Skeletal muscle tissue (tissue), 4 donors: ENCODE measurements around the gene CNPY2. TPM values are rescaled to one million over a fixed set of nuclear protein-coding genes. Genes with fewer than 3 reads are reported as not detected.
"Not testable (repeated sequence)": the region's sequence is repeated elsewhere in the genome, so short reads cannot be mapped to it uniquely, and the experiment has no call there.

Experiments used
- H3K27ac ChIP-seq: one replicate; pipeline ENCODE4 v1.7.0; 2013; ENCODE audit warnings: mild to moderate bottlenecking, low read depth, low read length, inconsistent platforms
- H3K27me3 ChIP-seq, 3 donors: one replicate each; pipeline ENCODE4 v1.7.0; 2013; ENCODE audit warnings: low read length in 3 of 3; ENCODE audit not compliant: control insufficient read depth in 3 of 3, insufficient read depth in 3 of 3
- H3K36me3 ChIP-seq, 3 donors: one replicate each; pipeline ENCODE4 v1.7.0; 2013; ENCODE audit warnings: low read length in 3 of 3; ENCODE audit not compliant: control insufficient read depth in 3 of 3, insufficient read depth in 3 of 3
- H3K4me1 ChIP-seq, 3 donors: one replicate each; pipeline ENCODE4 v1.7.0; 2013; ENCODE audit warnings: low read length in 3 of 3, mild to moderate bottlenecking in 3 of 3; ENCODE audit not compliant: control insufficient read depth in 3 of 3, insufficient read depth in 3 of 3
- H3K4me3 ChIP-seq, 3 donors: one replicate each; pipeline ENCODE4 v1.7.0; 2013; ENCODE audit warnings: low read length in 3 of 3
- H3K9ac ChIP-seq, 3 donors: one replicate each; pipeline ENCODE4 v1.7.0; 2013; ENCODE audit warnings: low read length in 3 of 3, mild to moderate bottlenecking in 3 of 3, moderate library complexity in 2 of 3, low read depth in 1 of 3
- H3K9me3 ChIP-seq, 3 donors: one replicate each; pipeline ENCODE4 v1.7.0; 2013; ENCODE audit warnings: low read length in 3 of 3; ENCODE audit not compliant: control insufficient read depth in 3 of 3
- total RNA-seq: library from RNA; depleted of rRNA; stranded (reverse); fragments of >200 nt; gene quantifications from one replicate; pipeline ENCODE4 v1.2.3, GENCODE V29; 2014
- donor health status: Osteomylitis.

CNPY2 gene
- total RNA-seq, 1 donor from 2014 or later: 25.1 TPM

DNA sequence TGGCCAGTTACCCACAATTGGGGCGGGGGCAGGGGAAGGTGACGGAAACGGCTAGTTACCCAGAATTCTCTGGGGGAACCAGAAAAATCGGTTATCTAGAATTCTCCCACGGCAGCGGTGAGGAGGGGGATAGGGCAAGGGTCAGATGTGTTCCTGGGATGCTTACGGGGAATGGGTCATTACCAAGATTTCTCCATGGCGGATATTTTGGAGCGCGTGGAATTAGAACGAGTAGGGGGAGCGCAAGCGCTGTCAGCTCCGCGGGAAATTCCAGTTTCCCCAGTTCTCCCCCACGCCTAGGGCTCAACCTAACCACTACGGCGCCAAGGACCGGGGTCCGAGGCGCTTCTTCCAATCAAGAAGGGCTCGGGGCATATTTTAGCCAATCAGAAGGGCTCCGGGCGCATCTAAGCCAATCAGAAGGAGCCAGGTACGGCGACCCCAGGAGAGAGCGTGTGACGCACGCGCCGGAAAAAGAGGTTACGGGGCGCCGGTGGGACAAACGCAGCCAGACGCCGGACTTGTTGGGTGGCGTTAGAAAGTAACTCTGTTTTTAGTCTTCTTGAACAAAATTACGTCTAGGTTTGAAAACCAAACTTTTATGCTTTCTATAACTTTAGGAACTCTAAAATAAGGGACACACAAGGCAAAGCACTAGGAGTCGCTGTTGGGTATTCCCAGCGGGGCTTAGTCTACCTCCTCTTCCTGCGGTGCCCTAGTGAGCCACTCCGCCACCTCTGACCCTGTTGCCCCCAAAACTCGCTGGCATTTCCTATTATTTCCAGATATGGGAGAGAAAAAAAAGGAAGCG lies 18.1 kb upstream of the CNPY2 start, which contains the start of gene PAN2:
TSS of gene PAN2 (minus strand) at position 322 of the 811 bp plus-strand sequence. CDS start 906 bp downstream, outside the sequence.
- Histone ChIP-seq H3K4me3 (peak within 1 kb of the TSS; percentile 83 to 92 (median 87)), H3K27me3 (no peaks in the 10 kb centered on the region), H3K36me3 (peaks cover 0 to 5% (median 0%) of the 10 kb centered on the region in 3 donors), H3K4me1 (peaks cover 15 to 19% (median 16%) of the 10 kb centered on the region in 3 donors), H3K9me3 (no peaks in the 10 kb centered on the region), H3K27ac (peak within 1 kb of the TSS; percentile 94), H3K9ac (peak within 1 kb of the TSS; percentile 85 to 96 (median 93))

GRCh38 chr12:56333197-56333678 lies 17.4 kb upstream of the CNPY2 start:
- Histone ChIP-seq H3K9me3 (no peaks in the 10 kb centered on the region), H3K4me3 (peak overlapping the region; percentile 83 to 92 (median 87)), H3K27ac (peak overlapping the region; percentile 94), H3K4me1 (peaks cover 15 to 19% (median 16%) of the 10 kb centered on the region in 3 donors), H3K9ac (peak overlapping the region; percentile 85 to 96 (median 93)), H3K27me3 (no peaks in the 10 kb centered on the region), H3K36me3 (peaks cover 2 to 6% (median 5%) of the 10 kb centered on the region in 3 donors)

DNA sequence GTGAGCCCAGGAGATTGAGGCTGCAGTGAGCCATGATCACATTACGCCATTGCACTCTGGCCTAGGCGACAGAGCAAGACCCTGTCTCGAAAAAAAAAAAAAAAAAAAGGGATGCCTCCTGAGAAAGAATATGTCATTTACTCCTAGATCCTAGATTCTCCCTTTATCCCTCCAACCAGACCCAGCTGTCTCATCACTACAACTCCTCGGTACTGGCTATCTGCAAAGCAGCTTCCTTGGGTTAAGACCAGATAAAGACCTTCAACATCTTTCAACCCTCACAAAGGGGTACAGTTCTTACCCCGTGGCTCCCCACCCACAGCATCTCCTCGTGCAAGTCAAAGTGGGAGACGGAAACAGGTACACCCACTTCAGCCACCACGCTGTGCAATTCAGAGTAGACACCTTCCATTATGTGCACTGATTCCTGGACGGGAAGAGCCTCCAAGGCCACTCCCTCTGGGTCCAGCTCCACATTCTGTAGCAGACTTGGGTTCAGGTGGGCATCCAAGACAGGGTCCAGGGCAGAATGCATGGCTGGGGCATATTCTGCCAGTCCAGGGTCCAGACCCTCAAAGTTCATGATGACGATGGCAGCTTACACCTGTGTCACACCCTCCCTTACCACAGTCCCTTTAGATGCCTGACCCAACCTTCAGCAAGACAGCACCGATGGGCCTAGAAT lies 16.9 kb upstream of the CNPY2 start:
- no peaks in the 10 kb centered on the region for H3K27me3 ChIP-seq
- peak overlapping the region; percentile 94 for H3K27ac ChIP-seq
- peak overlapping the region; percentile 83 to 92 (median 87) for H3K4me3 ChIP-seq
- H3K9me3 ChIP-seq: no peaks in the 10 kb centered on the region
- H3K36me3 ChIP-seq: peaks cover 8 to 11% (median 9%) of the 10 kb centered on the region in 3 donors
- peak overlapping the region in 2 of 3 donors; percentile 85 to 93 for H3K9ac ChIP-seq
- peaks cover 15 to 19% (median 16%) of the 10 kb centered on the region in 3 donors for H3K4me1 ChIP-seq

DNA sequence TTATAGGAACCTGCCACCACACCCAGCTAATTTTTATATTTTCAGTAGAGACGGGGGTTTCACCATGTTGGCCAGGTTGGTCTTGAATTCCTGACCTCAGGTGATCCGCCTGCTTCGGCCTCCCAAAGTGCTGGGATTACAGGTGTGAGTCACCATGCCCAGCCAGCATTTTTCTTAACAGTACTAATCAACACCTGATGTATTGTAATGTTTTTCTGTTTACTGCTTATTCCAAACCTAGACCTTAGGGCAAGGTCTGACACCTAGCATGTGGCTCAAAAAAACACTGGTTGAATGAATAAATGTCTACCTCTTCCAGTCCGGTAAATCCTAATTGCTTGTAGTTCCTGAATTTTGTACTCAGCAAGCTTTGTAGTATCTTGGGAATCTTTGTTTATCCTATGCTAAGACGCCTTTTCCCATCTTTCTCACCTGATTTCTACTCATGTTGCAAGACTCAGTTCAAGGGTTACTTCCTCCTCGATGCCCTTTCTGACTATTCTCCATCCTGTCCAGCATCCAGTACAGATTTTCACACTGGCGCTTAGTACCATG lies 15.2 kb upstream of the CNPY2 start:
- Histone ChIP-seq H3K4me3 (no peak overlapping the region), H3K9me3 (no peaks in the 10 kb centered on the region), H3K27me3 (no peaks in the 10 kb centered on the region), H3K27ac (no peak overlapping the region), H3K9ac (no peak overlapping the region), H3K36me3 (peaks cover 22 to 27% (median 25%) of the 10 kb centered on the region in 3 donors), H3K4me1 (peaks cover 15 to 19% (median 16%) of the 10 kb centered on the region in 3 donors)

GRCh38 chr12:56326533-56326932 lies 10.7 kb upstream of the CNPY2 start:
- Histone ChIP-seq H3K4me1 (no peaks in the 10 kb centered on the region), H3K9me3 (no peaks in the 10 kb centered on the region), H3K4me3 (no peak overlapping the region), H3K36me3 (peaks cover 48 to 70% (median 67%) of the 10 kb centered on the region in 3 donors), H3K27me3 (no peaks in the 10 kb centered on the region), H3K27ac (no peak overlapping the region), H3K9ac (no peak overlapping the region)

- Histone ChIP-seq H3K27me3 (no peaks in the 10 kb centered on the region), H3K36me3 (peaks cover 48 to 70% (median 68%) of the 10 kb centered on the region in 3 donors), H3K4me1 (no peaks in the 10 kb centered on the region), H3K9me3 (no peaks in the 10 kb centered on the region), H3K9ac (no peak overlapping the region), H3K27ac (no peak overlapping the region), H3K4me3 (no peak overlapping the region)
These were observed 10.3 kb upstream of the CNPY2 start for GRCh38 chr12:56326126-56326525.

DNA sequence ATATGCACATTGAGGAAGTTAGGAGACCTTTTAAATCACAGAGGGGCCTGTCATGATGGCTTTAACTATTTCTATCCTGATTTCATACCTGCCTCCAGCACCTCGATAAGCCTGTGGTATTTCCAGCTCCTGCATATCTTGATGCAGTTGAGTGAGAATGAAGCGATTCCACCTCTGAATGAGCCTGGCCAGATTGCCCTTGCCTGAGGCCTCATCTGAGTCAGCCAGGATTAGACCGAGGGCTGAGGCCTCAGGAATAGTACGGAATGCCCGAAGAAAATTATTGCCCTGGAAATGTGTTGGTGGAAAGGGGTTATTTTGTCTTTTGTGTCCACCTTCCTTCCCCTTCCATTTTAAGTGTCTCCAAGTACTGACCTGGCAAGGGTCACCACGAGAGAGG lies 8.4 kb upstream of the CNPY2 start:
- no peaks in the 10 kb centered on the region for H3K4me1 ChIP-seq
- H3K27me3 ChIP-seq: no peaks in the 10 kb centered on the region
- H3K9ac ChIP-seq: no peak overlapping the region
- no peaks in the 10 kb centered on the region for H3K9me3 ChIP-seq
- H3K4me3 ChIP-seq: no peak overlapping the region
- H3K27ac ChIP-seq: no peak overlapping the region
- peaks cover 55 to 80% (median 78%) of the 10 kb centered on the region in 3 donors for H3K36me3 ChIP-seq

DNA sequence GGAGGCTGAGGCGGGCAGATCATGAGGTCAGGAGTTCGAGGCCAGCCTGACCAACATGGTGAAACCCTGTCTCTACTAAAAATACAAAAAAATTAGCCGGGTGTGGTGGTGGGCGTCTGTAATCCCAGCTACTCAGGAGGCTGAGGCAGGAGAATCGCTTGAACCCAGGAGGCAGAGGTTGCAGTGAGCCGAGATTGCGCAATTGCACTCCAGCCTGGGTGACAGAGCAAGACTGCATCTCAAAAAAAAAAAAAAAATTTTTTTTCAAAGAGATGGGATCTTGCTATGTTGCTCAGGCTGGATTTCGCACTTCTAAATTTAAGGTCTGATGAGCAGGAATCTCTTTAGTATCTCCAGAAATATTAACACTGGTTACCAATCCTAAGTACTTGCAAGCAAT lies 5.8 kb upstream of the CNPY2 start:
- H3K9ac ChIP-seq, H3K4me1 ChIP-seq, H3K9me3 ChIP-seq, H3K4me3 ChIP-seq, H3K27ac ChIP-seq, H3K27me3 ChIP-seq: not testable (repeated sequence)
- H3K36me3 ChIP-seq: peaks cover 49 to 69% (median 68%) of the 10 kb centered on the region in 3 donors

DNA sequence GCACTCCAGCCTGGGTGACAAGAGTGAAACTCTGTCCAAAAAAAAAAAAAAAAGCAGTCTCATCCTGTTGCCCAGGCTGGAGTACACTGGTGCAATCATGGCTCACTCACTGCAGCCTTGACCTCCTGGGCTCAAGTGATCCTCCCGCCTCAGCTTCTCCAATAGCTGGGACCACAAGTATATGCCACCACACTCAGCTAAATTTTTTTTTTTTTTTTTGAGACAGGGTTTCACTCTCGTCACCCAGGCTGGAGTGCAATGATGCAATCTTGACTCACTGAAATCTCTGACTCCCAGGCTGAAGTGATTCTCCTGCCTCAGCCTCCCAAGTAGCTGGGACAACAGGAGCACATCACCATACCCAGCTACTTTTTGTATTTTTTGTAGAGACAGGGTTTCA lies 5.2 kb upstream of the CNPY2 start:
- peaks cover 45 to 63% (median 62%) of the 10 kb centered on the region in 3 donors for H3K36me3 ChIP-seq
- no peaks in the 10 kb centered on the region for H3K9me3 ChIP-seq
- H3K4me1 ChIP-seq: peaks cover 8% of the 10 kb centered on the region in 3 donors
- H3K9ac ChIP-seq: no peak overlapping the region
- no peaks in the 10 kb centered on the region for H3K27me3 ChIP-seq
- no peak overlapping the region for H3K4me3 ChIP-seq
- H3K27ac ChIP-seq: no peak overlapping the region
